Right renal pelvis (tissue), 4 donors: Measurements from ENCODE around the gene SPATA4. TPM values are rescaled to one million over a fixed set of nuclear protein-coding genes. Genes with fewer than 3 reads are reported as not detected.

Source experiments
- DNase-seq, 4 donors: peaks; one replicate each; pipeline ENCODE4 v3.0.0-alpha.2; 2013; ENCODE audit warnings: low read depth in 4 of 4, low spot score in 3 of 4, missing footprints in 1 of 4
- polyA plus RNA-seq, 4 donors: library from polyadenylated mRNA; unstranded; fragments of 120-200 nt; gene quantifications; one replicate each; pipeline ENCODE4 v1.2.1, GENCODE V29; 2013; ENCODE audit not compliant: insufficient read length in 4 of 4

SPATA4 gene
- polyA plus RNA-seq, 4 donors, result 1.3 to 2.1 (median 1.6) TPM

GRCh38 chr4:176191974-176192373 lies 3.4 kb downstream of the SPATA4 start:
- no peak for DNase-seq

GRCh38 chr4:176189891-176190795 lies 5.2 kb downstream of the SPATA4 start:
- no peak for DNase-seq

- no peak for DNase-seq
Observed at GRCh38 chr4:176188654-176189053, 6.7 kb downstream of the SPATA4 start.

GRCh38 chr4:176187624-176188023 lies 7.8 kb downstream of the SPATA4 start:
- no peak for DNase-seq

- DNase-seq, result no peak
Observed at GRCh38 chr4:176186671-176187395, 8.6 kb downstream of the SPATA4 start.

GRCh38 chr4:176186067-176186466 lies 9.3 kb downstream of the SPATA4 start:
- no peak for DNase-seq

GRCh38 chr4:176185051-176185450 lies 10.3 kb downstream of the SPATA4 start:
- no peak for DNase-seq

GRCh38 chr4:176163041-176163440 lies 32.3 kb downstream of the SPATA4 start:
- no peak for DNase-seq

- no peak for DNase-seq
Observed at GRCh38 chr4:176156656-176157055, 38.7 kb downstream of the SPATA4 start.

- no peak for DNase-seq
Observed at GRCh38 chr4:176153124-176153523, 42.3 kb downstream of the SPATA4 start.

- DNase-seq, result no peak
Observed at GRCh38 chr4:176150704-176151103, 44.7 kb downstream of the SPATA4 start.

- no peak for DNase-seq
Observed at GRCh38 chr4:176150356-176150682, 45.1 kb downstream of the SPATA4 start.

GRCh38 chr4:176149680-176150355 lies 45.6 kb downstream of the SPATA4 start:
- DNase-seq, result no peak

- no peak for DNase-seq
Observed at GRCh38 chr4:176142253-176142652, 53.1 kb downstream of the SPATA4 start.

- no peak for DNase-seq
Observed at GRCh38 chr4:176139518-176139917, 55.9 kb downstream of the SPATA4 start.

- no peak for DNase-seq
Observed at GRCh38 chr4:176137631-176138030, 57.8 kb downstream of the SPATA4 start.

GRCh38 chr4:176134670-176135069 lies 60.7 kb downstream of the SPATA4 start:
- no peak for DNase-seq
